ENCODE results near the gene SH3GLB2. TPM values are rescaled to one million over a fixed set of nuclear protein-coding genes. Genes with fewer than 3 reads are reported as not detected.
"Not testable (repeated sequence)": the region's sequence is repeated elsewhere in the genome, so short reads cannot be mapped to it uniquely, and the experiment has no call there.

The SH3GLB2 gene
- polyA plus RNA-seq, 3 donors from 2014 or later = 20.4 to 42.2 (median 24.1) TPM

DNA sequence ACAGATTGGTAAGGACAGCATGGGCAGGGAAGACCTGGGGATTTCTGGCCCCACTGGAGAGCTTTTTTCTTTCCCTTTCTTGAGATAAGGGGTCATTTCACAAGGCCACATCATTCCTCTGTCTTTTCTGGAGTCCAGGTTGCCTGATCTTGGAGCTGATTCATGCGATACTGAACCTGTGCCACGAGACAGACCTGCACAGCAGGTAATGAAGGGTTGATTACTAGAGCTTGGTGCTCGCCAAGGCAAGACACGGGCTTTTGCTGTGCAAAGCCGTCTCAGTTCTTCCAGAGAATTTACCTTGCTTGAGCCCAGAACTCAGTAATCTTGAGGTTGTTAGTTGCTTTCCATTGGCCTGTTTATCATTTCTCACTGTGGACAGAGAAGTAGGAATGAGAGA lies 41.5 kb downstream of the SH3GLB2 start:
- Mint-ChIP-seq H3K27ac (no peak overlapping the region), H3K27me3 (ENCODE audit: low read depth in 3 of 3) (no peaks in the 10 kb centered on the region), H3K36me3 (peaks cover 27 to 55% (median 52%) of the 10 kb centered on the region in 3 donors), H3K9me3 (no peaks in the 10 kb centered on the region), H3K4me3 (no peak overlapping the region), H3K4me1 (no peaks in the 10 kb centered on the region)
- no peak for DNase-seq

DNA sequence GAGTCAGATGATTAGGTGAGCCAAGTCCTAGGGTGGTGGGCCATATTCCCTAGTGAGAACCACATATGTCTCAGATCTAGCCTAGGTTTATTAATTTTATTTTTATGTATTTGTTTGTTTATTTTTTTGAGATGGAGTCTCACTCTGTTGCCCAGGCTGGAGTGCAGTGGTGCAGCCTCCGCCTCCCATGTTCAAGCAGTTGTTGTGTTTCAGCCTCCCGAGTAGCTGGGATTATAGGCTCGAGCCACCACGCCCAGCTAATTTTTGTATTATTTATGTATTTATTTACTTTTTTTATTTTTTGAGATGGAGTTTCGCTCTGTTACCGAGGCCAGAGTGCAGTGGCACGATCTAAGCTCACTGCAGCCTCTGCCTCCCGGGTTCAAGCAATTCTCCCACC lies 44.6 kb downstream of the SH3GLB2 start:
- no peak overlapping the region for H3K4me3 Mint-ChIP-seq
- no peaks in the 10 kb centered on the region for H3K27me3 Mint-ChIP-seq (ENCODE audit: low read depth in 3 of 3)
- H3K4me1 Mint-ChIP-seq = no peaks in the 10 kb centered on the region
- peaks cover 33 to 70% (median 63%) of the 10 kb centered on the region in 3 donors for H3K36me3 Mint-ChIP-seq
- H3K9me3 Mint-ChIP-seq = no peaks in the 10 kb centered on the region
- H3K27ac Mint-ChIP-seq = no peak overlapping the region
- DNase-seq = no peak

DNA sequence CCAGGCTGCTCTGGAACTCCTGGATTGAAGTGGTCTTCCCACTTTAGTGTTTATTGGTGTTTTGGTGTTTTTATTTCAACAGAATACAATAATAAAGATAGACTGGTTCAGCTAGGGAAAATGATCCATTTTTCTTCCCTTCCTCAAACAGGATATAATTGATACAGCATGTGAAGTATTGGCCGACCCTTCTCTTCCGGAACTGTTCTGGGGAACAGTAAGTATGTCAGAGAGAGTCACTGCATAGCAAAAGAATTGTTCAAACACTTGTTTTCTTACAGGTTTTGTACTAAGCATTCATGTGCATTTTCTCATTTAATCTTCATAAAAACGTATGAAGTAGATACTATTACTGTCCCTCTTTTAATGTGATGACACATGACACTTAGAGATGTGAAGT lies 49.0 kb downstream of the SH3GLB2 start:
- Mint-ChIP-seq H3K36me3 (peaks cover 33 to 50% (median 35%) of the 10 kb centered on the region in 3 donors), H3K4me1 (no peaks in the 10 kb centered on the region), H3K27ac (no peak overlapping the region), H3K27me3 (ENCODE audit: low read depth in 3 of 3) (no peaks in the 10 kb centered on the region), H3K9me3 (no peaks in the 10 kb centered on the region), H3K4me3 (no peak overlapping the region)
- DNase-seq = no peak

DNA sequence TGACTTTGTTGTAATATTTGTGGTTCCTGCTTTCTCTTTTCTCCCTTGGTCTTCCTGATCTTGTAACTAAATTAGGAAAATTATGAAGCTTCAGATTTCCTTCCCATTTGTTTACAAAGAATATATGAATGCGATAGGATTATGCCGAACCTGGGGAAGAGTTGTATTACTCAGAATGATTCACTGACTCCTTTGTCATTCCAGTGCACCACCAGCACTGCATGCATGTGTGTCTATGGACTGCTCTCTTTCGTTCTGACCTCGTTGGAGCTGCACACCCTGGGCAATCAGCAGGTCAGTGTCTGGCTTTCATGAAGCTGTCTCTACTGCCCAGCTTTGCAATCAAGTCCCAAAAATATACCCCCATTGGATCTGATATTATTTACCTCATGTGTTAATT lies 55.2 kb downstream of the SH3GLB2 start:
- Mint-ChIP-seq H3K36me3 (peaks cover 33 to 57% (median 42%) of the 10 kb centered on the region in 3 donors), H3K4me1 (no peaks in the 10 kb centered on the region), H3K27ac (peak overlapping the region in 1 of 6 donors; percentile 52), H3K27me3 (ENCODE audit: low read depth in 3 of 3) (no peaks in the 10 kb centered on the region), H3K4me3 (no peak overlapping the region), H3K9me3 (no peaks in the 10 kb centered on the region)
- no peak for DNase-seq

DNA sequence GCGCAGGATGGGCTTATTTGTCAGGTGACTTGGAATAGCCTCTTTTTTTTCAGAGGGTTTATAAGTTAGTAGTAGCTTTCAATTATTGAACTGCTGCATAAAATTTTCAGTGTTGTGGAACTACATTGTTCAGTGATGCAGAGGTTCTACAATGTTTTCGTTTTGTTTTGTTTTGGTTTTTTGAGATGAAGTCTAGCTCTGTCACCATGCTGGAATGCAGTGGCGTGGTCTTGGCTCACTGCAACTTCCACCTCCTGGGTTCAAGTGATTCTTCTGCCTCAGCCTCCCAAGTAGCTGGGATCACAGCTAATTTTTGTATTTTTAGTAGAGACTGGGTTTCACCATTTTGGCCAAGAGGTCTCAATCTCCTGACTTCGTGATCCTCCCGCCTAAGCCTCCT lies 58.6 kb downstream of the SH3GLB2 start:
- no peak for DNase-seq
- Mint-ChIP-seq H3K4me3 (no peak overlapping the region), H3K27me3 (ENCODE audit: low read depth in 3 of 3) (no peaks in the 10 kb centered on the region), H3K9me3 (no peaks in the 10 kb centered on the region), H3K4me1 (no peaks in the 10 kb centered on the region), H3K36me3 (peaks cover 26 to 50% (median 36%) of the 10 kb centered on the region in 3 donors), H3K27ac (no peak overlapping the region)

DNA sequence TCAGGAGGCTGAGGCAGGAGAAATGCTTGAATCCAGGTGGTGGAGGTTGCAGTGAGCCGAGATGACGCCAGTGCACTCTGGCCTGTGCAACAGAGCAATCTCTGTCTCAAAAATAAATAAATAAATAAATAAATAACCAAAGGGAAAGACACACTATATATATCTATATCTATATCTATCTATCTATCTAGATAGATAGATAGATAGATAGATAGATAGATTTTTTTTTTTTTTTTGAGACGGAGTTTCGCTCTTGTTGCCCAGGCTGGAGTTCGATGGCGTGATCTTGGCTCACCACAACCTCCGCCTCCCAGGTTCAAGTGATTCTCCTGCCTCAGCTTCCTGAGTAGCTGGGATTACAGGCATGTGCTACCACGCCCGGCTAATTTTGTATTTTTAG lies 66.7 kb downstream of the SH3GLB2 start:
- not testable (repeated sequence) for DNase-seq; H3K27ac Mint-ChIP-seq; H3K4me1 Mint-ChIP-seq; H3K27me3 Mint-ChIP-seq (ENCODE audit: low read depth in 3 of 3); H3K4me3 Mint-ChIP-seq; H3K9me3 Mint-ChIP-seq
- H3K36me3 Mint-ChIP-seq = peaks cover 16 to 33% (median 16%) of the 10 kb centered on the region in 3 donors

Other genes starting within 250 kb of the SH3GLB2 start
- gene TBC1D13, start 241.1 kb downstream of the SH3GLB2 start, polyA plus RNA-seq = 10 to 100 TPM; 16.4 to 30.7 (median 19.4) TPM
- gene ENDOG, start 209.8 kb downstream of the SH3GLB2 start, polyA plus RNA-seq = 10 to 100 TPM; 18.4 to 34.0 (median 24.7) TPM
- gene SPOUT1, start 198.5 kb downstream of the SH3GLB2 start, polyA plus RNA-seq = 10 to 100 TPM; 54.2 to 82.1 (median 64.7) TPM
- 10 to 100 TPM in 1 of 3 donors, 1 to 10 TPM in 2; 9.6 to 10.1 (median 10.0) TPM for gene KYAT1, start 146.4 kb downstream of the SH3GLB2 start, polyA plus RNA-seq
- gene LRRC8A, start 146.2 kb downstream of the SH3GLB2 start, polyA plus RNA-seq = 10 to 100 TPM; 29.3 to 98.2 (median 34.6) TPM
- 1 to 10 TPM; 2.7 to 7.1 (median 4.1) TPM for gene PHYHD1, start 107.3 kb downstream of the SH3GLB2 start, polyA plus RNA-seq
- 10 to 100 TPM in 1 of 3 donors, 1 to 10 TPM in 2; 9.5 to 18.0 (median 10.0) TPM for gene DOLK, start 80.7 kb downstream of the SH3GLB2 start, polyA plus RNA-seq
- 10 to 100 TPM; 12.2 to 31.8 (median 18.6) TPM for gene NUP188, start 80.6 kb downstream of the SH3GLB2 start, polyA plus RNA-seq
- gene MIGA2, start 8.3 kb upstream of the SH3GLB2 start, polyA plus RNA-seq = 1 to 10 TPM; 4.8 to 9.1 (median 6.9) TPM
- gene DOLPP1, start 52.8 kb upstream of the SH3GLB2 start, polyA plus RNA-seq = 10 to 100 TPM in 2 of 3 donors, 1 to 10 TPM in 1; 9.0 to 13.1 (median 12.9) TPM
- gene CRAT, start 82.5 kb upstream of the SH3GLB2 start, polyA plus RNA-seq = 10 to 100 TPM in 2 of 3 donors, 1 to 10 TPM in 1; 9.8 to 22.4 (median 16.7) TPM
- 10 to 100 TPM; 16.8 to 19.1 (median 19.0) TPM for gene PTPA, start 83.1 kb upstream of the SH3GLB2 start, polyA plus RNA-seq
- 1 to 10 TPM in 1 of 3 donors, under 1 TPM in 2; 0.15 to 1.1 (median 0.16) TPM for gene IER5L, start 149.9 kb upstream of the SH3GLB2 start, polyA plus RNA-seq

Measured in immature natural killer cell (primary cell).